Stimulated activated CD8-positive, alpha-beta memory T cell treated with anti-CD3 and anti-CD28 coated beads, Interleukin-7, amount 100 ng/mL, for 1 hour (primary cell): ENCODE measurements around the gene IGSF3.

Experiments used
- DNase-seq, 2 donors: peaks; one replicate each; pipeline ENCODE4 v3.0.0-alpha.2; 2020; ENCODE audit warnings: low read depth in 2 of 2

Gene IGSF3

DNA sequence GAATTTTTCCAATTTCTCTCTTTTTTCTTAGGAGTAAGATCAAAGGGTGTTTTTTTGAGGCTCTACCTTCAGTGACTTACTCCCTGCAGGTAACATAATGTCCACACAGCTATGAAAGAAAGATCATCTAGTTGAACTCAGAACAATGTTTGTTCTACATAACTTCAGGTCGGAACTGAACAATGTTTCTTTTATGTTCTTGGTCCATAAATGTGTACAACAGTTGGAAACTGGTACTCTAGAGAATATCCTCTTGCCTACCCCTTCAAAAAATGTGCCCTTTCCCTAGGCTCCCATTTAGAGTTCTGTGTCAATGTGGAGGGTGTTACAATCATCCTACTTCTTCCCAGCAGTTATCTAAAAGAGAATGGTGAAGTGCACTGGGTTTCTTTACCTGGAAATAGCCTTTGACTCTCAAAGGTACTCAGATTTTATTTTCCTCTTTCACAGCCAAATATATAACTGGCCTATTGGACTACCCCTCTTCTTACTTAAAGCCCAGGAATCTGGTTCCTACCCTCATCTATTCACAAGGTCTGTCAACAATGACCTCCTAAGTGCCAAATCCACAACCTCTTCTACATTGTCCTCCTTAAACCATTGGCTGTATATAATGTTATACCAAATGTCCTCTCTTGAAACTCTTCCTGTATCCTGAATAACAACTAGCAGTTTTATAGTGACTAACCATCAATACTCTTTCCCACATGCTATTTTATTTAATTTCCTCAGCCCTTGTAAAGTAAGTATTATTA lies 139.0 kb downstream of the IGSF3 start:
- no peak for DNase-seq

DNA sequence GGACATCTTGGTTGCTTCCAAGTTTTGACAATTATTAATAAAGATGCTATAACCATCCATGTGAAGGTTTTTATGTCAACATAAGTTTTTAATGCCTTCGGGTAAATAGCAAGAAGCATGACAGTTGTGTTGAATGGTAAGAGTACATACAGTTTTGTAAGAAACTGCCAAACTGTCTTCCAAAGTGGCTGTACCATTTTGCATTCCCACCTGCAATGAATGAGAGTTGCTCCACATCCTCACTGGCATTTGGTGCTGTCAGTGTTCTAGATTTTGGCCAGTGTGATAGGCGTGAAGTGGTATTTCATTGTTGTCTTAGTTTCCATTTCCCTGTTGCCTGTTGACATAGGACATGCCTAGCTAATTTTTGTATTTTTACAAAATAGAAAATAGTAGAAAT lies 142.1 kb downstream of the IGSF3 start:
- DNase-seq: no peak
